ENCODE results near the gene MCM5.

- TF ChIP-seq POLR2A (IDR thresholded peaks at IDR 0.05) (no peak), CTCF (IDR thresholded peaks at IDR 0.05) (no peak)
These were observed 16.3 kb upstream of the MCM5 start for GRCh38 chr22:35383679-35384071.
